Central memory CD8-positive, alpha-beta T cell (primary cell): ENCODE results near the gene CHST13.

Source experiments
- ATAC-seq: fragments of 150-1000 bp; cut with Tn5 transposase; replicated peaks from 2 replicates; pipeline ENCODE4 v1.10.0; 2022; ENCODE audit warnings: mild to moderate bottlenecking, moderate FRiP score, moderate number of reproducible peaks; ENCODE audit not compliant: poor library complexity, severe bottlenecking; ENCODE audit errors: extremely low read depth
- DNase-seq, 2 donors: peaks; one replicate each; pipeline ENCODE4 v3.0.0; 2021; ENCODE audit warnings: low spot score in 2 of 2
- H3K27ac Mint-ChIP-seq: one replicate; pipeline ENCODE4 v1.8.0; 2022; ENCODE audit warnings: low read depth, mild to moderate bottlenecking, moderate library complexity, mixed read lengths
- H3K27me3 Mint-ChIP-seq: one replicate; pipeline ENCODE4 v1.8.0; 2022; ENCODE audit warnings: mixed read lengths
- H3K36me3 Mint-ChIP-seq: one replicate; pipeline ENCODE4 v1.8.0; 2022; ENCODE audit warnings: mild to moderate bottlenecking, moderate library complexity, mixed read lengths; ENCODE audit not compliant: insufficient read depth
- H3K4me1 Mint-ChIP-seq: one replicate; pipeline ENCODE4 v1.8.0; 2022; ENCODE audit warnings: mixed read lengths
- H3K4me3 Mint-ChIP-seq: one replicate; pipeline ENCODE4 v1.8.0; 2022; ENCODE audit warnings: mild to moderate bottlenecking, moderate library complexity, mixed read lengths
- H3K9me3 Mint-ChIP-seq: one replicate; pipeline ENCODE4 v1.8.0; 2022; ENCODE audit warnings: mixed read lengths

Gene CHST13

GRCh38 chr3:126554560-126555525 is 30.9 kb downstream of the CHST13 start:
- DNase-seq (peak in 1 of 2 donors; percentile 4), ATAC-seq (no peak)
- H3K9me3 Mint-ChIP-seq = no peaks in the 10 kb centered on the region

GRCh38 chr3:126555795-126556636 is 32.1 kb downstream of the CHST13 start:
- ATAC-seq (no peak), DNase-seq (peak in 1 of 2 donors; percentile 8)
- Mint-ChIP-seq H3K4me3 (no peak overlapping the region), H3K27ac (no peak overlapping the region), H3K4me1 (no peaks in the 10 kb centered on the region), H3K36me3 (peaks cover 2% of the 10 kb centered on the region), H3K9me3 (no peaks in the 10 kb centered on the region), H3K27me3 (peaks cover 4% of the 10 kb centered on the region)

More at GRCh38 chr3:126554560-126555525, 30.9 kb downstream of the CHST13 start:
- Mint-ChIP-seq H3K36me3 (peaks cover 2% of the 10 kb centered on the region), H3K27ac (no peak overlapping the region), H3K27me3 (peaks cover 16% of the 10 kb centered on the region), H3K4me1 (no peaks in the 10 kb centered on the region), H3K4me3 (no peak overlapping the region)

GRCh38 chr3:126556637-126557414 is 32.9 kb downstream of the CHST13 start:
- Mint-ChIP-seq H3K27ac (no peak overlapping the region), H3K36me3 (peaks cover 2% of the 10 kb centered on the region), H3K4me1 (no peaks in the 10 kb centered on the region), H3K9me3 (no peaks in the 10 kb centered on the region), H3K27me3 (peaks cover 5% of the 10 kb centered on the region), H3K4me3 (no peak overlapping the region)
- ATAC-seq (no peak), DNase-seq (peak in 1 of 2 donors; percentile 7)

GRCh38 chr3:126557415-126557745 is 33.4 kb downstream of the CHST13 start:
- Mint-ChIP-seq H3K36me3 (peaks cover 2% of the 10 kb centered on the region), H3K27me3 (peaks cover 11% of the 10 kb centered on the region), H3K4me1 (no peaks in the 10 kb centered on the region), H3K9me3 (no peaks in the 10 kb centered on the region), H3K27ac (no peak overlapping the region), H3K4me3 (no peak overlapping the region)
- DNase-seq (no peak), ATAC-seq (no peak)

- Mint-ChIP-seq H3K9me3 (peaks cover 1% of the 10 kb centered on the region), H3K27me3 (peaks cover 15% of the 10 kb centered on the region)
- DNase-seq = no peak
Observed at GRCh38 chr3:126557761-126558160, 33.8 kb downstream of the CHST13 start.

GRCh38 chr3:126558336-126559071 is 34.5 kb downstream of the CHST13 start, which contains the start of gene C3orf22:
C3orf22 (minus strand) TSS chr3:126558932; CDS start chr3:126553390, 5,542 bp downstream.
- peaks cover 6% of the 10 kb centered on the region for H3K9me3 Mint-ChIP-seq
- no peak within 1 kb of the TSS for H3K4me3 Mint-ChIP-seq
- peaks cover 21% of the 10 kb centered on the region for H3K27me3 Mint-ChIP-seq
- H3K27ac Mint-ChIP-seq = no peak within 1 kb of the TSS
- no peaks in the 10 kb centered on the region for H3K4me1 Mint-ChIP-seq
- ATAC-seq = no peak
- DNase-seq = peak in 1 of 2 donors; percentile 7
- peaks cover 2% of the 10 kb centered on the region for H3K36me3 Mint-ChIP-seq

More at GRCh38 chr3:126557761-126558160, 33.8 kb downstream of the CHST13 start:
- H3K4me3 Mint-ChIP-seq = no peak overlapping the region
- ATAC-seq = no peak
- peaks cover 2% of the 10 kb centered on the region for H3K36me3 Mint-ChIP-seq
- H3K4me1 Mint-ChIP-seq = no peaks in the 10 kb centered on the region
- no peak overlapping the region for H3K27ac Mint-ChIP-seq

GRCh38 chr3:126562737-126563276 is 38.9 kb downstream of the CHST13 start:
- Mint-ChIP-seq H3K9me3 (peaks cover 6% of the 10 kb centered on the region), H3K4me1 (no peaks in the 10 kb centered on the region), H3K27ac (no peak overlapping the region), H3K36me3 (peaks cover 3% of the 10 kb centered on the region), H3K4me3 (no peak overlapping the region), H3K27me3 (peaks cover 43% of the 10 kb centered on the region)
- ATAC-seq (no peak), DNase-seq (no peak)

GRCh38 chr3:126567696-126568438 is 43.9 kb downstream of the CHST13 start:
- no peak overlapping the region for H3K27ac Mint-ChIP-seq
- peaks cover 51% of the 10 kb centered on the region for H3K27me3 Mint-ChIP-seq
- peaks cover 3% of the 10 kb centered on the region for H3K9me3 Mint-ChIP-seq
- DNase-seq (no peak), ATAC-seq (no peak)
- H3K4me1 Mint-ChIP-seq = no peaks in the 10 kb centered on the region
- peaks cover 2% of the 10 kb centered on the region for H3K36me3 Mint-ChIP-seq
- H3K4me3 Mint-ChIP-seq = no peak overlapping the region

- H3K36me3 Mint-ChIP-seq = peaks cover 2% of the 10 kb centered on the region
- no peak for DNase-seq
- no peaks in the 10 kb centered on the region for H3K9me3 Mint-ChIP-seq
- no peak overlapping the region for H3K4me3 Mint-ChIP-seq
- no peak for ATAC-seq
- peaks cover 56% of the 10 kb centered on the region for H3K27me3 Mint-ChIP-seq
- no peaks in the 10 kb centered on the region for H3K4me1 Mint-ChIP-seq
- no peak overlapping the region for H3K27ac Mint-ChIP-seq
Observed at GRCh38 chr3:126568776-126569342, 44.9 kb downstream of the CHST13 start.

- Mint-ChIP-seq H3K4me1 (no peaks in the 10 kb centered on the region), H3K9me3 (no peaks in the 10 kb centered on the region), H3K4me3 (no peak overlapping the region), H3K27me3 (peaks cover 62% of the 10 kb centered on the region), H3K27ac (no peak overlapping the region), H3K36me3 (peaks cover 2% of the 10 kb centered on the region)
- ATAC-seq = no peak
- no peak for DNase-seq
Observed at GRCh38 chr3:126569390-126569975, 45.5 kb downstream of the CHST13 start.
